Activated T-helper 17 cell treated with anti-CD3 and anti-CD28 coated beads, Interleukin-2, amount 50 U/mL, for 72 hours (primary cell): ENCODE measurements around the gene EPB41L4B. TPM values are rescaled to one million over a fixed set of nuclear protein-coding genes. Genes with fewer than 3 reads are reported as not detected.

Source experiments
- ATAC-seq: fragments of 150-1000 bp; cut with Tn5 transposase; replicated peaks from 2 replicates; pipeline ENCODE4 v1.10.0; 2021; ENCODE audit warnings: mild to moderate bottlenecking, moderate library complexity
- H3K27ac Mint-ChIP-seq: one replicate; pipeline ENCODE4 v1.8.0; 2022; ENCODE audit warnings: mixed read lengths
- H3K27me3 Mint-ChIP-seq: one replicate; pipeline ENCODE4 v1.8.0; 2022; ENCODE audit warnings: mixed read lengths
- H3K36me3 Mint-ChIP-seq: one replicate; pipeline ENCODE4 v1.8.0; 2022; ENCODE audit warnings: low read depth, mild to moderate bottlenecking, mixed read lengths
- H3K4me1 Mint-ChIP-seq: one replicate; pipeline ENCODE4 v1.8.0; 2022; ENCODE audit warnings: mixed read lengths
- H3K4me3 Mint-ChIP-seq: one replicate; pipeline ENCODE4 v1.8.0; 2022; ENCODE audit warnings: mild to moderate bottlenecking, mixed read lengths
- H3K9me3 Mint-ChIP-seq: one replicate; pipeline ENCODE4 v1.8.0; 2022; ENCODE audit warnings: mixed read lengths
- total RNA-seq, 2 donors: library from RNA; stranded (reverse); gene quantifications; one replicate each; pipeline ENCODE4 v1.2.3, GENCODE V29; 2022

EPB41L4B gene
- total RNA-seq, 2 donors from 2014 or later: 0.06 to 0.77 TPM

DNA sequence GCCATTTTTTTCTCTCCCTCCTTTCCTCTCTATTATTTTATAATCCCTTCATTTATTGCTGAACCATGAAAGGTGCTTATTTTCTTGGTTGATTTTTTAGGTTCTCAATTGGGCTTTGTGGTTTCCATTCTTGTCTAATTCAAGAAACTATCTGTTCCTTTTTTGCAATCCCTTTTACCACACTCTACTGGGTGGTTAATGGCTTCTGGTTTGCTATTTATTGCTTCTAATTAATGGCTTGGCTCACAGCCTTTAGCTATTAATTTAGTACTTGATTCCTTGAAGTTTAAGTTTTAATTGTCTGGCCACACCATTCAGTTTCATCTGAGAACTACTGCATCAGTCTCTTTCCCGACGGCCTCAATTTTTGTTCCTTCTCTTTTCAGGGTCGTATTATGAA lies 159.4 kb downstream of the EPB41L4B start:
- H3K4me1 Mint-ChIP-seq: no peaks in the 10 kb centered on the region
- no peak overlapping the region for H3K27ac Mint-ChIP-seq
- ATAC-seq: no peak
- peaks cover 38% of the 10 kb centered on the region for H3K27me3 Mint-ChIP-seq
- H3K36me3 Mint-ChIP-seq: no peaks in the 10 kb centered on the region
- H3K4me3 Mint-ChIP-seq: no peak overlapping the region
- peaks cover 5% of the 10 kb centered on the region for H3K9me3 Mint-ChIP-seq

DNA sequence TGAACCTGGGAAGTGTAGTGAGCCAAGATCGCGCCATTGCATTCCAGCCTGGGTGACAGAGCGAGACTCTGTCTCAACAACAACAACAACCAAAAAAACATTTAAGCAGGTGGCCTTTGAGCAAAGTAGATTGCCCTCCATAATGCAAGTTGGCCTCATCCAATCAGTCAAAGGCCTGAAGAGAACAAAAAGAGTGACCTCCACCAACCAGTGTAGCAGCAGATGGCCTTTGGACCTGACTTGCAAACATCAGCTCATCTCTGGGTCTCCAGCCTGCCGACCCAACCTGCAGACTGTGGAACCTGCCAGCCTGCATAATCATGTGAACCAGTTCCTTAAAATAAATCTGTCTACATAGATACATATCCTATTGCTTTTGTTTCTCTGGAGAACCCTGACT lies 161.3 kb downstream of the EPB41L4B start:
- ATAC-seq: no peak
- no peaks in the 10 kb centered on the region for H3K9me3 Mint-ChIP-seq
- H3K27me3 Mint-ChIP-seq: peaks cover 19% of the 10 kb centered on the region
- H3K27ac Mint-ChIP-seq: no peak overlapping the region
- no peaks in the 10 kb centered on the region for H3K36me3 Mint-ChIP-seq
- H3K4me1 Mint-ChIP-seq: no peaks in the 10 kb centered on the region
- no peak overlapping the region for H3K4me3 Mint-ChIP-seq

DNA sequence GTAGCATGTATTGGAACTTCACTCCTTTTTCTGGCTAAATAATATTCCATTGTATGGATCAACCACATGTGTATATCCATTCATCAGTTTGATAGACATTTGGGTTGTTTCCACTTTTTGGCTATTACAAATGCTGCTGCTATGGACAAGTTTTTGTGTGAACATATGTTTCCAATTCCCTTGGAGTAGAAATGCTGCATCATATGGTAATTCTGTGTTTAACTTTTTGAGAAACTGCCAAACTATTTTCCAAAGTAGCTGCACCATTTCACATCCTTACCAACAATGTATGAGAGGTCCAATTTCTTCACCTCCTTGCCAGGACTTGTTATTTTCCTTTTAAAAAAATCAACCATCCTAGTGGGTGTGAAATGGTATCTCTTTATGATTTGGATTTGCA lies 162.2 kb downstream of the EPB41L4B start:
- peaks cover 3% of the 10 kb centered on the region for H3K9me3 Mint-ChIP-seq
- no peaks in the 10 kb centered on the region for H3K4me1 Mint-ChIP-seq
- no peak overlapping the region for H3K27ac Mint-ChIP-seq
- no peak for ATAC-seq
- H3K4me3 Mint-ChIP-seq: no peak overlapping the region
- peaks cover 13% of the 10 kb centered on the region for H3K27me3 Mint-ChIP-seq
- H3K36me3 Mint-ChIP-seq: no peaks in the 10 kb centered on the region

DNA sequence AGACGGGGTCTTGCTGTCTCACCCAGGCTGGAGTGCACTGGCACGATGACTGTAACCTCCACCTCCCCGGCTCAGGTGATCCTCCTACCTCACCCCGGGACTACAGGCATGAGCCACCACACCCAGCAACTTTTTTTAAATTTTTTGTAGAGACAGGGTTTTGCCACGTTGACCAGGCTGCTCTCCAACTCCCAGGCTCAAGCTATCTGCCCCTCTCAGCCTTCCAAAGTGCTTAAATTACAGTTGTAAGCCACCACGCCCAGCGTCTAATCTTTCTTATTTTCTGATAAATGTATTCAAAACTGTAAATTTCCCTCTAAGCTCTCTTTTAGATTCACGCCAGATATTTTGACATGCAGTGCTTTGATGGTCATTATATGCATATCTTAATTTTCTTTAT lies 164.2 kb downstream of the EPB41L4B start:
- no peak for ATAC-seq
- Mint-ChIP-seq H3K4me3 (no peak overlapping the region), H3K4me1 (no peaks in the 10 kb centered on the region), H3K27ac (no peak overlapping the region), H3K36me3 (no peaks in the 10 kb centered on the region), H3K9me3 (peaks cover 9% of the 10 kb centered on the region), H3K27me3 (peaks cover 13% of the 10 kb centered on the region)

DNA sequence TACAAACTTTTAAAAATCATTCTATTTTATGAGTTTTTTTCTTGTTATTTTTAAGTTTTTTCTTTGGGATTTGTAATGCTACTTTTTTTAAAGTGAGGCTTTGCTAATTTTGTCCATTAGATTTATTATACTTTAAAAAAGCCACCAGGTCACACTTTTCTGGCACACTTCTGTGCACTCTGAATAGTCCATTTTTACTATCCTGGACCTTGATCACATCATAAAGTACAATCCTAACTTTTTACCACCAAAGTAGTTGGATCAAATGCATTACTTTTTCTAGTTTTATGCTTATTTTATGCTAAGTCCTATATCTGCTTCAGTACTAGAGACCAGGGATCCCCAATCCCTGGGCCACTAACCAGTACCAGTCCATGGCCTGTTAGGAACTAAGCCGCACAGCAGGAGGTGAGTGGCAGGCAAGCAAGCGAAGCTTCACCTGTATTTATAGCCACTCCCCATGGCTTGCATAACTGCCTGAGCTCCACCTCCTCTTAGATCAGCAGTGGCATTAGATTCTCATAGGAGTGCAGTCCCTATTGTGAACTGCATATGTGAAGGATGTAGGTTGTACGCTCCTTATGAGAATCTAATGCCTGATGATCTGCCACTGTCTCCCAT lies 169.8 kb downstream of the EPB41L4B start:
- no peak overlapping the region for H3K4me3 Mint-ChIP-seq
- peaks cover 10% of the 10 kb centered on the region for H3K9me3 Mint-ChIP-seq
- H3K36me3 Mint-ChIP-seq: no peaks in the 10 kb centered on the region
- no peaks in the 10 kb centered on the region for H3K27me3 Mint-ChIP-seq
- ATAC-seq: no peak
- H3K4me1 Mint-ChIP-seq: no peaks in the 10 kb centered on the region
- no peak overlapping the region for H3K27ac Mint-ChIP-seq

DNA sequence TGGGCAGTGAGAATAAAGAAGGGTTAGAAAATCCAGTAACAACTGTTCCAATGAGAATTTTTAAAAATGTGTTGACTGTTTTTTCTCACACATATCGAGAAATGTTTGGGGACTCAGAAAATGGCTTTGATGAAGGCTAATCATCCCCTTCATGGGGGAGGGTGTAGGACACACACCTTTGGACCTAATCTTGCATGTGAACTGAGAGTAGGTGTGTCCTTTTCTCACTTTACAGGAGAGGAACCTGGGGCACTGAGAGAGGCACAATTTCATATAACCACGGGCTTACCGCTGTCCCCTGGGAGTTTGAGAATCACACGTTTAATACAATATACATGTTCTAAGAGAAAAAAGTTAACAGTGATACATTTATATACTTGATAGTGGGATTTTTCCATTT lies 171.1 kb downstream of the EPB41L4B start:
- no peaks in the 10 kb centered on the region for H3K4me1 Mint-ChIP-seq
- ATAC-seq: no peak
- peaks cover 10% of the 10 kb centered on the region for H3K9me3 Mint-ChIP-seq
- no peak overlapping the region for H3K27ac Mint-ChIP-seq
- no peak overlapping the region for H3K4me3 Mint-ChIP-seq
- H3K36me3 Mint-ChIP-seq: no peaks in the 10 kb centered on the region
- no peaks in the 10 kb centered on the region for H3K27me3 Mint-ChIP-seq

DNA sequence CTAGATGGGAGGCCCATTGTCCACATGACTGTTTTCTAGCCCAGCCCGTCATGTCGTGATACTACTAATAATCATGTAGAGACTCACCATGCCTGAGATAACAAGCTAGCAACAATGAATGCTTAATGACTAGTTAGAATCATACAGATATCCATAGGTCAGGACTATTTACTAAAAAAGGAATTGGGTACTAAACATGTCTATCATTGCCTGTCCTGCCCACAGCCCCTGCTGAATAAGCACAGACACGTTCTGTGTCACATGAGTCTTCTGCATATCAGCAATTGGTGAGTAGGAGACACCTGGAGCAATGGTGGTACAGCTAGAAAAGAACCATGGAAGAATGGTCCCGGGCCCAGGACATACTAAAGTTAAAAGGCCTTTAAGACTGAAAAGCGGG lies 171.8 kb downstream of the EPB41L4B start:
- no peaks in the 10 kb centered on the region for H3K27me3 Mint-ChIP-seq
- no peak overlapping the region for H3K27ac Mint-ChIP-seq
- peaks cover under 1% of the 10 kb centered on the region for H3K4me1 Mint-ChIP-seq
- H3K4me3 Mint-ChIP-seq: no peak overlapping the region
- H3K9me3 Mint-ChIP-seq: peaks cover 10% of the 10 kb centered on the region
- no peak for ATAC-seq
- H3K36me3 Mint-ChIP-seq: no peaks in the 10 kb centered on the region

DNA sequence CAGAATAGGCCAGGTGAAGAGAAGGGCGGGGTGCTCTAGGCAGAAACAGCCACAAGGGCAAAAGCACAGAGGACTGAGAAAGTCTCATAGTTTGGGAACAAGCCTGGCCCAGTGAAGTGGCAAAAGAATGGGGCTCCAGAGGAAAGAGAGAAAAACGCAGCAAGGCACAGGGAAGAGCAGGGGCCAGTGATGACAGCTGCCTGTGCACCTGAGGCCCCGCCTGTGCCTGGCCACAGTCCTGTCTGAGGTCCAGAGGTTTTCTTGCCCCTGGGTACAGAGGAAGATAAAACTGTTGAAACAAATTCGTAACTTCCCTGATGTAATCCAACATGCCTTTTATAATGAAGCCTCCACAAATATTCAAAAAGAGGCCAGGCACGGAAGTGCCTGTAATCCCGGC lies 175.8 kb downstream of the EPB41L4B start:
- H3K27ac Mint-ChIP-seq: no peak overlapping the region
- no peaks in the 10 kb centered on the region for H3K36me3 Mint-ChIP-seq
- H3K4me1 Mint-ChIP-seq: peaks cover 5% of the 10 kb centered on the region
- ATAC-seq: no peak
- no peaks in the 10 kb centered on the region for H3K9me3 Mint-ChIP-seq
- no peak overlapping the region for H3K4me3 Mint-ChIP-seq
- H3K27me3 Mint-ChIP-seq: no peaks in the 10 kb centered on the region

DNA sequence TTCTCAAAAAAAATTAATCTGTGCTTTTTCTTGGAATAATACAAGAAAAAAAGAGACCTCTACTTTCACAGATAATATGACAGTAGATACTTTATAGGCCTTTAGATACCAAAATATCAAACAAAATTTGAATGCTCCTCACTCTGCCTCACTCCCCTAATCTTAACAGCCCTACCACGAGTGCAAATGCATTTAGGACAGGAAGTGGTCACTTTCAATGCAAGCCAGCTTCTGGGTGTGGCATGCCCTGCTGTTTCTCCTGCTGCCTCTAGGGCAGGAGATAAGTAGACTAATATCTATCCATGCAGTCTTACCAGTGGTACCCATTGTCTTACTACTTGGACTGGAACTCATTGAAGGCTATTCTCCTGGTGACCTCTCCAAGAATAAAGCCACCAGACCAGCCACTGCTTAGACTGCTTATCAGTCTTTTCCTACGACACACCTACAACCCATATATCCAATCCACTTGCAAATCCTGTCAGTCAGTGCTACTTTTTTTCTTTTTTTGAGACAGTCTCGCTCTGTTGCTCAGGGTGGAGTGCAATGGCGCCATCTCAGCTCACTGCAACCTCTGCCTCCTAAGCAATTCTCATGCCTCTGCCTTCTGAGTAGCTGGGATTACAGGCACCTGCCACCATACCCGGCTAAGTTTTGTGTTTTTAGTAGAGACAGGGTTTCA lies 176.8 kb downstream of the EPB41L4B start:
- H3K27ac Mint-ChIP-seq: no peak overlapping the region
- no peaks in the 10 kb centered on the region for H3K27me3 Mint-ChIP-seq
- H3K4me3 Mint-ChIP-seq: no peak overlapping the region
- peak; percentile 70 for ATAC-seq
- no peaks in the 10 kb centered on the region for H3K9me3 Mint-ChIP-seq
- no peaks in the 10 kb centered on the region for H3K36me3 Mint-ChIP-seq
- H3K4me1 Mint-ChIP-seq: peaks cover 5% of the 10 kb centered on the region

DNA sequence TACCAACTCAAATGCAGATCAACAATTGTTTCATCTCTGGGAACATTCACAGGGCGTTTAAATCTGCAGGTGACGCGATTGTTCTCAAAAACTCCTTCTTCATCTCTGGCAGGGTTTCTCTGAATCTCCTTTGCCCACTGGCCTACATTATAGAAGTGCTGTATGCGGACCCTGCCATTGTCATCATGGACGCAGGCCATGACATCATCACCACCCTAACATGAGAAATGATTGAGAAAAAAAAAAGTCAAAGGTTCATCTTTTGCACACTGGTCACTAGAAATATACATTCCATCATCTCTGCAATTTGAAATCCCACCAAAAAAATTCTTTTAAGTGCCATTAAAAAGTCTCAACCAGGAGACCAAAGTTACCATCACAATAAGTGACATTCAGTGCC lies 179.5 kb downstream of the EPB41L4B start:
- Mint-ChIP-seq H3K4me3 (no peak overlapping the region), H3K36me3 (no peaks in the 10 kb centered on the region), H3K4me1 (peaks cover 5% of the 10 kb centered on the region), H3K27me3 (no peaks in the 10 kb centered on the region), H3K27ac (no peak overlapping the region), H3K9me3 (no peaks in the 10 kb centered on the region)
- no peak for ATAC-seq

DNA sequence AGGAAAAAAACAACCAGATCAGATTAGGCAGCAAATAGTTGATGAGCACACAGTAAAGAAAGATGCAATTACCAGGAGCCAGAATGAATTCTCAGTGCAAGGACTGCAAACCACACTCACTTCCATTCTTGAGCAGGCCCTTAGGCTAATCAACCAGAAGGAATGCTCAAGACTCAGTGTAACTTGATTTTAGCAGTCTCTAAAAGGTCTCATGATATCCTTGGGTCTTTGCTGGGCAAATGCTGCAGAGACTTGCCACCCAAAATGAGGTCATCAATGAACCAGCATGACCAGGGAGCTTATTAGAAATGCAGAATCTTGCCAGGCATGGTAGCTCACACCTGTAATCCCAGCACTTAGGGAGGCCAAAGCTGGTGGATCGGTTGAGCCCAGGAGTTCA lies 181.0 kb downstream of the EPB41L4B start:
- Mint-ChIP-seq H3K36me3 (no peaks in the 10 kb centered on the region), H3K4me3 (no peak overlapping the region), H3K27ac (no peak overlapping the region), H3K9me3 (no peaks in the 10 kb centered on the region), H3K27me3 (no peaks in the 10 kb centered on the region), H3K4me1 (peaks cover 5% of the 10 kb centered on the region)
- ATAC-seq: no peak

DNA sequence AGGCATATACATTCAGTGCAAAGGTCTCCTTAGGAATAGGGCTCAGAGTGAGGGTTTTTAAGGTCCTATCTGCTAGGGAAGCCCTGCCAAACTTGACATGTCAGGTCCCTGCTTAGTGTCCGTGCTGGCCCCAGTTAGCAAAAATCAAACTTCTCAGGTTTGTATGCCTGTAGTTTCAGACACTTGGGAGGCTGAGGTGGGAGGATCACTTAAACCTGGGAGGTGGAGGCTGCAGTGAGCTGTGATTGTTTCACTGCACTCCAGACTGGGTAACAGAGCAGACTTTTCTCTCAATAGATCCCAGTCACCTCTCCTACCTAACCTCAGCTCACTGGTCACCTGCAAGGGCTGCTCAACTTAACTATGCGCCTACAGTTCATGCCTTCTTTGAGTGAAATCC lies 182.4 kb downstream of the EPB41L4B start:
- H3K36me3 Mint-ChIP-seq: no peaks in the 10 kb centered on the region
- H3K4me1 Mint-ChIP-seq: no peaks in the 10 kb centered on the region
- no peak overlapping the region for H3K4me3 Mint-ChIP-seq
- H3K9me3 Mint-ChIP-seq: no peaks in the 10 kb centered on the region
- no peaks in the 10 kb centered on the region for H3K27me3 Mint-ChIP-seq
- no peak for ATAC-seq
- H3K27ac Mint-ChIP-seq: no peak overlapping the region

DNA sequence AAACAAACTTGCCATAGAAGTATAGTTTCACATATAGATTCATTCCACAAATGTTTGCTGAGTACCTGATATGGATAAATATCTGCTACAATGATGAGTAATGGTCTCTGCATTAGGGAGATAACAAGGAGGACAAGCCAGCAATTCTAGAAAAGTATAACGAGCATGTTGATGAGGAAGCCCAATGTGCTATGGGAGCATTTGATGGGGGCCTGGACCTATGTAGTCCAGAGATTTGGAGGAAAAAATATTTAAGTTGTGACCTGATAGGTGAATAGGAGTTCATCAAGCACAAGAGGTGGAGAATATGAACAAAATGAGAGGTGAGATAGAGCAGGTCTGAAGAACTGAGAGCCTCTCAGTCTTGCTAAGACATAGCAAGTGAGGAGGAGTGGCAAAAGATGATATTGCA lies 186.7 kb downstream of the EPB41L4B start:
- Mint-ChIP-seq H3K27me3 (no peaks in the 10 kb centered on the region), H3K27ac (no peak overlapping the region), H3K36me3 (no peaks in the 10 kb centered on the region), H3K4me1 (no peaks in the 10 kb centered on the region), H3K9me3 (no peaks in the 10 kb centered on the region), H3K4me3 (no peak overlapping the region)
- no peak for ATAC-seq

DNA sequence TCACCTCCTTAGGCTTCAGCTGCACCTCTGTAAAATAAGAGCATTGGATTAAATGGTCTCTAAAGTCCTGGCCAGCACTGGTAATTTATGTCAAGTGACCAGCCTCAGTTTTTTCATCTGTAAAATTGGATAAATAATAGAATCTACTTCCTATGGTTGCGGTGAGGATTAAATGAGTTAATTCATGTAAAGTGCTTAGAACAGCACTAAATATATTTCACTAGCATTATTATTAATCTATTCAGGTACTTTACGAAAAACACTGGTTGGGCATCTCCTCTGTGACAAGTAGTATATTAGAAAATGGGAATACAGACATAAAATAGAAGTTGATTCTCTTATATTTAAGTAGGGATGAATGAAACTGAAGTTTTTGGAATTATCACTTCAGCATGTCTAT lies 187.3 kb downstream of the EPB41L4B start:
- no peaks in the 10 kb centered on the region for H3K27me3 Mint-ChIP-seq
- no peak for ATAC-seq
- no peaks in the 10 kb centered on the region for H3K36me3 Mint-ChIP-seq
- no peak overlapping the region for H3K27ac Mint-ChIP-seq
- no peak overlapping the region for H3K4me3 Mint-ChIP-seq
- no peaks in the 10 kb centered on the region for H3K9me3 Mint-ChIP-seq
- H3K4me1 Mint-ChIP-seq: no peaks in the 10 kb centered on the region

DNA sequence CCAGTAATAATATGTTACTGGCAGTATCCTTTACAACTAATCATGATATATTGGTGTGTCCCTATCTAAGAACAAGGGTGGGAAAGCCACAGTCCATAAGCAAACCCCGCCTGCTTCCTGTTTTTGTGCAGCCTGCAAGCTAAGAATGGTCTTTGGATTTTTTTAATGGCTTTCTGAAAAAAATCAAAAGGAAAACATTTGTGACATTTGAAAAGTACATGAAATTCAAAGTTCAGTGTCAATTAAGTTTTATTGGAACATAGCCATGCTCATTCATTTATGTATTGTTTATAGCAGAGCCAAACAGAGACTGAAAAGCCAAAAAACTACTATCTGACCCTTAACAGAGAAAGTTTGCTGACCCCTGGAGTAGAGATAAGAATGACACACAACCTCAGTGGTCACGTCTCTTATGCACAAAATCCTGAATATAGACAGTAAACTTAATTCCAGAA lies 188.3 kb downstream of the EPB41L4B start:
- Mint-ChIP-seq H3K9me3 (no peaks in the 10 kb centered on the region), H3K27ac (no peak overlapping the region), H3K4me1 (no peaks in the 10 kb centered on the region), H3K4me3 (no peak overlapping the region), H3K36me3 (no peaks in the 10 kb centered on the region), H3K27me3 (no peaks in the 10 kb centered on the region)
- ATAC-seq: no peak
